Endothelial cell of umbilical vein (primary cell): ENCODE results near the gene TARP.

Experiments
- BruUV-seq: library from RNA; stranded (reverse); fragments of 400-500 nt; replicated peaks from 2 replicates; lab custom pipeline; 2021; lab: Mats Ljungman, UMichigan
- CTCF ChIA-PET: fragments of 300-600, 350-600 bp; sonication (Branson Sonifier 250); formaldehyde crosslinking; loops from one replicate; lab custom pipeline; 2021; ENCODE audit warnings: antibody characterized with exemption, inconsistent platforms; lab: Charles Lee
- POLR2A ChIA-PET: fragments of 300-600, 350-600 bp; sonication (Branson Sonifier 250); formaldehyde crosslinking; loops from one replicate; lab custom pipeline; 2021; ENCODE audit warnings: antibody characterized with exemption, inconsistent platforms; lab: Charles Lee
- DNase-seq: peaks from one replicate; pipeline ENCODE4 v3.0.0-alpha.2; 2011; ENCODE audit warnings: low read depth, low spot score
- FAIRE-seq: peaks from 2 replicates; lab custom pipeline; 2011; peaks lifted over from hg19 to GRCh38; lab: Jason Lieb, UNC
- H2AFZ ChIP-seq: 2 replicates; pipeline ENCODE4 v1.6.0; 2012; ENCODE audit warnings: low read depth, low read length, control low read depth, inconsistent platforms
- H3K27ac ChIP-seq: 2 replicates; pipeline ENCODE4 v1.5.1; 2011; ENCODE audit warnings: low read depth, mild to moderate bottlenecking, control low read depth, low read length, moderate library complexity; ENCODE audit not compliant: insufficient read depth
- H3K27me3 ChIP-seq, 2 experiments: 2 replicates each; pipeline versions ENCODE4 v1.6.0 to v1.6.1; 2011; ENCODE audit warnings: low read length in 2 of 2, mixed read lengths in 1 of 2; ENCODE audit not compliant: control insufficient read depth in 2 of 2, insufficient read depth in 2 of 2
- H3K36me3 ChIP-seq, 2 experiments: 2 replicates in 1 of 2; 3 replicates in 1 of 2; pipeline ENCODE4 v1.5.1; 2011; ENCODE audit warnings: low read length in 2 of 2, mild to moderate bottlenecking in 1 of 2, moderate library complexity in 1 of 2; ENCODE audit not compliant: control insufficient read depth in 2 of 2, insufficient read depth in 2 of 2; ENCODE audit errors: extremely low read depth in 1 of 2
- H3K4me1 ChIP-seq: 3 replicates; pipeline ENCODE4 v1.5.1; 2011; ENCODE audit warnings: mild to moderate bottlenecking, low read length; ENCODE audit not compliant: control insufficient read depth, insufficient read depth; ENCODE audit errors: extremely low read depth
- H3K4me2 ChIP-seq: 2 replicates; pipeline ENCODE4 v1.6.1; 2011; ENCODE audit warnings: low read length, control low read depth, mixed read lengths; ENCODE audit not compliant: insufficient read depth
- H3K4me3 ChIP-seq, 3 experiments: fragments of 200-600 bp in 1 of 3; sonication (generic), shearing (Covaris generic) in 1 of 3; replicated peaks in 1 of 3; 2 replicates each; pipeline ENCODE4 v1.5.1; 2011 to 2016; ENCODE audit warnings: control low read depth in 3 of 3, low read length in 3 of 3, mild to moderate bottlenecking in 2 of 3, inconsistent platforms in 1 of 3, low read depth in 1 of 3, moderate library complexity in 1 of 3; ENCODE audit not compliant: insufficient read depth in 1 of 3
- H3K79me2 ChIP-seq: 2 replicates; pipeline ENCODE4 v1.6.0; 2012; ENCODE audit warnings: low read length, inconsistent platforms; ENCODE audit not compliant: control insufficient read depth, insufficient read depth
- H3K9ac ChIP-seq: replicated peaks from 2 replicates; pipeline ENCODE3; 2011; ENCODE audit warnings: low read length, control low read depth; ENCODE audit not compliant: insufficient read depth; ENCODE audit errors: extremely low read depth
- H3K9me1 ChIP-seq: replicated peaks from 3 replicates; pipeline ENCODE4 v1.6.0; 2011; ENCODE audit warnings: mild to moderate bottlenecking, low read length; ENCODE audit not compliant: control insufficient read depth, insufficient read depth; ENCODE audit errors: extremely low read depth
- H3K9me3 ChIP-seq: replicated peaks from 2 replicates; pipeline ENCODE4 v1.5.1; 2012; ENCODE audit warnings: low read length, inconsistent platforms; ENCODE audit not compliant: control insufficient read depth, insufficient read depth
- H4K20me1 ChIP-seq: replicated peaks from 2 replicates; pipeline ENCODE3; 2011; ENCODE audit warnings: mild to moderate bottlenecking, low read length; ENCODE audit not compliant: control insufficient read depth, insufficient read depth; ENCODE audit errors: extremely low read depth
- EZH2 ChIP-seq: IDR thresholded peaks from 2 replicates; pipeline ENCODE4 v1.6.1; 2012; ENCODE audit warnings: borderline replicate concordance, low read depth, mild to moderate bottlenecking, moderate library complexity, low read length, inconsistent platforms; ENCODE audit not compliant: severe bottlenecking
- FOS ChIP-seq: IDR thresholded peaks from 2 replicates; pipeline ENCODE4 v1.6.1; 2011; ENCODE audit warnings: mild to moderate bottlenecking, low read length, moderate library complexity, borderline replicate concordance; ENCODE audit not compliant: insufficient read depth
- GATA2 ChIP-seq: IDR thresholded peaks from 2 replicates; pipeline ENCODE4 v1.7.0; 2011; ENCODE audit warnings: low read depth, mild to moderate bottlenecking, moderate library complexity, mixed read lengths, low read length; ENCODE audit not compliant: insufficient read length, insufficient read depth
- JUN ChIP-seq: IDR thresholded peaks from 2 replicates; pipeline ENCODE4 v1.6.1; 2011; ENCODE audit warnings: borderline replicate concordance, low read depth; ENCODE audit not compliant: insufficient read length, insufficient read depth
- MAX ChIP-seq: IDR thresholded peaks from 2 replicates; pipeline ENCODE4 v1.6.1; 2011; ENCODE audit not compliant: insufficient read depth, insufficient read length
- MYC ChIP-seq: IDR thresholded peaks from one replicate; pipeline ENCODE4 v1.6.1; 2011; ENCODE audit warnings: mild to moderate bottlenecking, low read depth, low read length
- POLR2A ChIP-seq: IDR thresholded peaks from 2 replicates; pipeline ENCODE4 v1.6.1; 2012; ENCODE audit warnings: low read depth, mild to moderate bottlenecking, control low read depth, low read length
- POLR2AphosphoS5 ChIP-seq: IDR thresholded peaks from 2 replicates; pipeline ENCODE4 v1.6.1; 2012; ENCODE audit warnings: low read depth, mild to moderate bottlenecking, control low read depth, low read length, moderate library complexity; ENCODE audit not compliant: insufficient read depth
- dilution Hi-C: fragments of 300-500 bp; cut with MboI; formaldehyde crosslinking; loops from one replicate; pipeline ENCODE4 v1.15.0; 2019; ENCODE audit warnings: low sequenced_read_pairs; ENCODE audit not compliant: extremely low pct_ligation_motif_present
- intact Hi-C: fragments of 100-400 bp; cut with micrococcal nuclease; formaldehyde crosslinking; loops from one replicate; pipeline ENCODE4 v1.10.0; 2022
- TF ChIP-seq, protein P1 (sequence below), 2 donors: IDR thresholded peaks; 1 replicate in 1 of 2; 2 replicates in 1 of 2; pipeline ENCODE4 v1.5.1; 2011; ENCODE audit warnings: low read length in 2 of 2, mild to moderate bottlenecking in 2 of 2, moderate library complexity in 2 of 2, control low read depth in 1 of 2, inconsistent platforms in 1 of 2, low read depth in 1 of 2; ENCODE audit not compliant: insufficient read depth in 1 of 2; ENCODE audit errors: extremely low read depth in 1 of 2

Gene TARP

GRCh38 chr7:38280000-38280399, 6.6 kb upstream of the TARP start:
- no peak overlapping the region for H2AFZ ChIP-seq
- FAIRE-seq (no peak), DNase-seq (no peak)
- no peaks in the 10 kb centered on the region for H3K4me1 ChIP-seq
- H3K27me3 ChIP-seq: peaks cover 3% of the 10 kb centered on the region in 2 experiments
- H3K4me3 ChIP-seq: no peak overlapping the region
- H3K36me3 ChIP-seq: no peaks in the 10 kb centered on the region
- CTCF ChIA-PET: no interaction called here
- TF ChIP-seq MYC (no peak), POLR2A (no peak), MAX (no peak), FOS (no peak), EZH2 (no peak), JUN (no peak), POLR2AphosphoS5 (no peak), GATA2 (no peak)
- TF ChIP-seq, protein P1, sequence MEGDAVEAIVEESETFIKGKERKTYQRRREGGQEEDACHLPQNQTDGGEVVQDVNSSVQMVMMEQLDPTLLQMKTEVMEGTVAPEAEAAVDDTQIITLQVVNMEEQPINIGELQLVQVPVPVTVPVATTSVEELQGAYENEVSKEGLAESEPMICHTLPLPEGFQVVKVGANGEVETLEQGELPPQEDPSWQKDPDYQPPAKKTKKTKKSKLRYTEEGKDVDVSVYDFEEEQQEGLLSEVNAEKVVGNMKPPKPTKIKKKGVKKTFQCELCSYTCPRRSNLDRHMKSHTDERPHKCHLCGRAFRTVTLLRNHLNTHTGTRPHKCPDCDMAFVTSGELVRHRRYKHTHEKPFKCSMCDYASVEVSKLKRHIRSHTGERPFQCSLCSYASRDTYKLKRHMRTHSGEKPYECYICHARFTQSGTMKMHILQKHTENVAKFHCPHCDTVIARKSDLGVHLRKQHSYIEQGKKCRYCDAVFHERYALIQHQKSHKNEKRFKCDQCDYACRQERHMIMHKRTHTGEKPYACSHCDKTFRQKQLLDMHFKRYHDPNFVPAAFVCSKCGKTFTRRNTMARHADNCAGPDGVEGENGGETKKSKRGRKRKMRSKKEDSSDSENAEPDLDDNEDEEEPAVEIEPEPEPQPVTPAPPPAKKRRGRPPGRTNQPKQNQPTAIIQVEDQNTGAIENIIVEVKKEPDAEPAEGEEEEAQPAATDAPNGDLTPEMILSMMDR (IDR thresholded peaks at IDR 0.05; ENCODE audit: extremely low read depth in 1 of 2, insufficient read depth in 1 of 2, low read depth in 1 of 2, low read length in 2 of 2): no peak
- no peaks in the 10 kb centered on the region for H3K9me1 ChIP-seq
- dilution Hi-C loops (no loop called here), intact Hi-C loops (no loop called here)
- no peak overlapping the region for H3K27ac ChIP-seq
- no peaks in the 10 kb centered on the region for H3K9me3 ChIP-seq
- H3K79me2 ChIP-seq: no peaks in the 10 kb centered on the region
- H4K20me1 ChIP-seq: no peaks in the 10 kb centered on the region
- POLR2A ChIA-PET: no interaction called here
- no peak overlapping the region for H3K4me2 ChIP-seq
- H3K9ac ChIP-seq: no peak overlapping the region
- BruUV-seq: no TSS peak
